GM21529 (cell line): ENCODE measurements around the gene MAP4K2.

Experiments
- ATAC-seq: cut with Tn5 transposase; IDR thresholded peaks from one replicate; pipeline ENCODE4 v1.9.1; 2021; ENCODE audit not compliant: unreplicated experiment

Gene MAP4K2

GRCh38 chr11:64769283-64769682 lies 33.7 kb downstream of the MAP4K2 start:
- no peak for ATAC-seq

GRCh38 chr11:64768300-64768694 lies 34.7 kb downstream of the MAP4K2 start:
- ATAC-seq: no peak

GRCh38 chr11:64767344-64768299 lies 35.4 kb downstream of the MAP4K2 start:
- ATAC-seq: no peak

- no peak for ATAC-seq
Measured at GRCh38 chr11:64766881-64767280, 36.1 kb downstream of the MAP4K2 start.

GRCh38 chr11:64765851-64766665 lies 37.0 kb downstream of the MAP4K2 start:
- no peak for ATAC-seq

GRCh38 chr11:64765291-64765850 lies 37.6 kb downstream of the MAP4K2 start:
- no peak for ATAC-seq

- ATAC-seq: no peak
Measured at GRCh38 chr11:64764753-64765152, 38.3 kb downstream of the MAP4K2 start.

GRCh38 chr11:64764040-64764611 lies 38.9 kb downstream of the MAP4K2 start:
- no peak for ATAC-seq

GRCh38 chr11:64763526-64764039 lies 39.4 kb downstream of the MAP4K2 start:
- ATAC-seq: no peak

- ATAC-seq: no peak
Measured at GRCh38 chr11:64762674-64763525, 40.1 kb downstream of the MAP4K2 start.

GRCh38 chr11:64762277-64762673 lies 40.7 kb downstream of the MAP4K2 start:
- no peak for ATAC-seq

- ATAC-seq: no peak
Measured at GRCh38 chr11:64760759-64761420, 42.1 kb downstream of the MAP4K2 start.

- ATAC-seq: no peak
Measured at GRCh38 chr11:64759722-64760719, 43.0 kb downstream of the MAP4K2 start, which contains the start of gene PYGM. Gene PYGM, minus strand, starts transcription at chr11:64759974. Its CDS starts 76 bp downstream, at chr11:64759898.

GRCh38 chr11:64759131-64759721 lies 43.8 kb downstream of the MAP4K2 start:
- no peak for ATAC-seq

GRCh38 chr11:64758330-64759079 lies 44.5 kb downstream of the MAP4K2 start:
- ATAC-seq: no peak

- no peak for ATAC-seq
Measured at GRCh38 chr11:64757549-64758329, 45.3 kb downstream of the MAP4K2 start.
